HepG2 (cell line): ENCODE measurements around the gene HMBS. TPM values are rescaled to one million over a fixed set of nuclear protein-coding genes. Genes with fewer than 3 reads are reported as not detected.

Experiments
- ADNP ChIP-seq: sonication (generic); formaldehyde crosslinking; IDR thresholded peaks from 2 replicates; pipeline ENCODE4 v1.4.0; 2020; ENCODE audit warnings: missing genetic modification reagents
- CCAR2 ChIP-seq: fragments of 200-400 bp; formaldehyde crosslinking; optimal IDR thresholded peaks from 2 replicates; pipeline ENCODE3; 2018; ENCODE audit warnings: low read depth, mild to moderate bottlenecking, low read length, moderate library complexity
- FOSL2 ChIP-seq: sonication (generic); formaldehyde crosslinking; IDR thresholded peaks from 2 replicates; pipeline ENCODE4 v1.4.0; 2020; ENCODE audit warnings: missing genetic modification reagents
- FOXA1 ChIP-seq, 2 experiments: fragments of 450-650 bp in 1 of 2; sonication (generic) in 1 of 2; formaldehyde crosslinking in 1 of 2; IDR thresholded peaks; 2 replicates each; pipeline versions ENCODE4 v1.4.0 to v1.6.1; 2016 to 2020; ENCODE audit warnings: missing genetic modification reagents in 1 of 2
- FOXP1 ChIP-seq, 2 experiments: fragments of 450-650 bp in 1 of 2; IDR thresholded peaks; 2 replicates each; pipeline ENCODE4 v1.6.1; 2017 to 2018; ENCODE audit warnings: antibody characterized with exemption in 1 of 2
- GTF3A ChIP-seq: sonication (generic); formaldehyde crosslinking; conservative IDR thresholded peaks from 2 replicates; pipeline ENCODE4 v1.4.0; 2020; ENCODE audit warnings: mild to moderate bottlenecking, missing genetic modification reagents
- ISL2 ChIP-seq: sonication (generic); formaldehyde crosslinking; IDR thresholded peaks from 2 replicates; pipeline ENCODE4 v1.5.0; 2020; ENCODE audit warnings: missing genetic modification reagents
- KLF12 ChIP-seq: sonication (generic); formaldehyde crosslinking; IDR thresholded peaks from 2 replicates; pipeline ENCODE4 v1.4.0; 2020; ENCODE audit warnings: missing genetic modification reagents, borderline replicate concordance
- MBD4 ChIP-seq: IDR thresholded peaks from 2 replicates; pipeline ENCODE4 v1.6.1; 2012; ENCODE audit warnings: low read length, inconsistent platforms, borderline replicate concordance
- RARA ChIP-seq: IDR thresholded peaks from 2 replicates; pipeline ENCODE4 v1.6.1; 2016; ENCODE audit warnings: missing genetic modification reagents, missing compliant biosample characterization
- TBL1XR1 ChIP-seq: fragments of 150-350 bp; IDR thresholded peaks from 2 replicates; pipeline ENCODE4 v1.6.1; 2014; ENCODE audit warnings: borderline replicate concordance, low read length; ENCODE audit not compliant: partially characterized antibody
- ZBTB7A ChIP-seq: sonication (generic); formaldehyde crosslinking; IDR thresholded peaks from 2 replicates; pipeline ENCODE4 v1.8.0; 2022; ENCODE audit warnings: mild to moderate bottlenecking, missing genetic modification reagents
- ZNF280D ChIP-seq: sonication (generic); formaldehyde crosslinking; IDR thresholded peaks from 2 replicates; pipeline ENCODE4 v1.5.1; 2020; ENCODE audit warnings: mild to moderate bottlenecking, missing genetic modification reagents
- ZNF350 ChIP-seq: sonication (generic); formaldehyde crosslinking; IDR thresholded peaks from 2 replicates; pipeline ENCODE4 v1.4.0; 2020; ENCODE audit warnings: mild to moderate bottlenecking, low read depth, missing genetic modification reagents, borderline replicate concordance
- ZNF432 ChIP-seq: sonication (generic); formaldehyde crosslinking; IDR thresholded peaks from 2 replicates; pipeline ENCODE4 v1.5.0; 2020; ENCODE audit warnings: missing genetic modification reagents, mild to moderate bottlenecking, borderline replicate concordance
- polyA plus RNA-seq, 8 experiments: library from polyadenylated mRNA; depleted of rRNA in 3 of 8; stranded (reverse) in 7 of 8; unstranded in 1 of 8; fragments of >200 nt; fragmentation: Illumina TruSeq in 4 of 8; extraction: Trizol in 4 of 8; gene quantifications; 2 replicates each; pipeline versions ENCODE4 v1.2.1 to v1.2.3, GENCODE V29; 2011 to 2016; ENCODE audit warnings: low read depth in 4 of 8, missing spikeins in 1 of 8, mixed read lengths in 1 of 8; ENCODE audit not compliant: insufficient read depth in 1 of 8
- total RNA-seq, 5 experiments: library from RNA; depleted of rRNA; stranded (reverse); fragments of >200 nt; fragmentation: Illumina TruSeq; extraction: Trizol; gene quantifications; 2 replicates each; pipeline ENCODE4 v1.2.3, GENCODE V29; 2016; ENCODE audit warnings: low read depth in 1 of 5
- TF ChIP-seq, protein P1 (sequence below): sonication (generic); formaldehyde crosslinking; IDR thresholded peaks from 2 replicates; pipeline ENCODE4 v1.4.0; 2020; ENCODE audit warnings: missing genetic modification reagents
- TF ChIP-seq, protein P2 (sequence below): IDR thresholded peaks from 2 replicates; pipeline ENCODE4 v1.6.1; 2016; ENCODE audit warnings: missing biosample characterization, missing genetic modification reagents, low read depth
- TF ChIP-seq, protein P3 (sequence below): sonication (generic); formaldehyde crosslinking; IDR thresholded peaks from 2 replicates; pipeline ENCODE4 v1.9.0; 2022; ENCODE audit warnings: missing genetic modification reagents, mild to moderate bottlenecking, borderline replicate concordance
- TF ChIP-seq, protein P4 (sequence below): sonication (generic); formaldehyde crosslinking; IDR thresholded peaks from 2 replicates; pipeline ENCODE4 v1.4.0; 2020; ENCODE audit warnings: mild to moderate bottlenecking, missing genetic modification reagents

The HMBS gene
- total and polyA plus RNA-seq, 2 of the 13 experiments (the other 11 are each of a cell fraction or from before 2014, with no cell fraction given) = 9.4 to 46.9 TPM

GRCh38 chr11:119108857-119109221 is 24.2 kb downstream of the HMBS start (continued):
- TF ChIP-seq TBL1XR1 (no peak), RARA (peak; percentile 43), FOXA1 (IDR thresholded peaks at IDR 0.05) (peak; percentile 58), FOXA1 (CRISPR knock-in tag; IDR thresholded peaks at IDR 0.05) (peak; percentile 86), KLF12 (CRISPR knock-in tag) (no peak), ZBTB7A (no peak), ZNF280D (CRISPR knock-in tag) (no peak), GTF3A (no peak), ISL2 (CRISPR knock-in tag) (no peak), ZNF432 (CRISPR knock-in tag) (no peak), ZNF350 (CRISPR knock-in tag) (0 out of 2 replicates have a peak, but pooled peaks have one; percentile 38), FOXP1 (IDR thresholded peaks at IDR 0.05) (no peak), FOXP1 (CRISPR knock-in tag; IDR thresholded peaks at IDR 0.05) (0 out of 2 replicates have a peak, but pooled peaks have one; percentile 8), FOSL2 (CRISPR knock-in tag) (peak; percentile 76), ADNP (CRISPR knock-in tag) (no peak), CCAR2 (no peak), MBD4 (no peak)
- TF ChIP-seq, protein P1, sequence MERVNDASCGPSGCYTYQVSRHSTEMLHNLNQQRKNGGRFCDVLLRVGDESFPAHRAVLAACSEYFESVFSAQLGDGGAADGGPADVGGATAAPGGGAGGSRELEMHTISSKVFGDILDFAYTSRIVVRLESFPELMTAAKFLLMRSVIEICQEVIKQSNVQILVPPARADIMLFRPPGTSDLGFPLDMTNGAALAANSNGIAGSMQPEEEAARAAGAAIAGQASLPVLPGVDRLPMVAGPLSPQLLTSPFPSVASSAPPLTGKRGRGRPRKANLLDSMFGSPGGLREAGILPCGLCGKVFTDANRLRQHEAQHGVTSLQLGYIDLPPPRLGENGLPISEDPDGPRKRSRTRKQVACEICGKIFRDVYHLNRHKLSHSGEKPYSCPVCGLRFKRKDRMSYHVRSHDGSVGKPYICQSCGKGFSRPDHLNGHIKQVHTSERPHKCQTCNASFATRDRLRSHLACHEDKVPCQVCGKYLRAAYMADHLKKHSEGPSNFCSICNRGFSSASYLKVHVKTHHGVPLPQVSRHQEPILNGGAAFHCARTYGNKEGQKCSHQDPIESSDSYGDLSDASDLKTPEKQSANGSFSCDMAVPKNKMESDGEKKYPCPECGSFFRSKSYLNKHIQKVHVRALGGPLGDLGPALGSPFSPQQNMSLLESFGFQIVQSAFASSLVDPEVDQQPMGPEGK = no peak; the same call in none of the 2 replicates
- TF ChIP-seq, protein P2, sequence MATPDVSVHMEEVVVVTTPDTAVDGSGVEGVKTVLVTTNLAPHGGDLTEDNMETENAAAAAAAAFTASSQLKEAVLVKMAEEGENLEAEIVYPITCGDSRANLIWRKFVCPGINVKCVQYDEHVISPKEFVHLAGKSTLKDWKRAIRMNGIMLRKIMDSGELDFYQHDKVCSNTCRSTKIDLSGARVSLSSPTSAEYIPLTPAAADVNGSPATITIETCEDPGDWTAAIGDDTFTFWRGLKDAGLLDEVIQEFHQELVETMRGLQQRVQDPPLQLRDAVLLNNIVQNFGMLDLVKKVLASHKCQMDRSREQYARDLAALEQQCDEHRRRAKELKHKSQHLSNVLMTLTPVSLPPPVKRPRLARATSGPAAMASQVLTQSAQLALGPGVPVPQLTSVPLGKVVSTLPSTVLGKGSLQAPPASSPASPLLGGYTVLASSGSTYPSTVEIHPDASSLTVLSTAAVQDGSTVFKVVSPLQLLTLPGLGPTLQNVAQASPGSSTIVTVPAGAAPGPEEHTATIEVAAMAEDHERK (CRISPR knock-in tag) = no peak
- TF ChIP-seq, protein P3, sequence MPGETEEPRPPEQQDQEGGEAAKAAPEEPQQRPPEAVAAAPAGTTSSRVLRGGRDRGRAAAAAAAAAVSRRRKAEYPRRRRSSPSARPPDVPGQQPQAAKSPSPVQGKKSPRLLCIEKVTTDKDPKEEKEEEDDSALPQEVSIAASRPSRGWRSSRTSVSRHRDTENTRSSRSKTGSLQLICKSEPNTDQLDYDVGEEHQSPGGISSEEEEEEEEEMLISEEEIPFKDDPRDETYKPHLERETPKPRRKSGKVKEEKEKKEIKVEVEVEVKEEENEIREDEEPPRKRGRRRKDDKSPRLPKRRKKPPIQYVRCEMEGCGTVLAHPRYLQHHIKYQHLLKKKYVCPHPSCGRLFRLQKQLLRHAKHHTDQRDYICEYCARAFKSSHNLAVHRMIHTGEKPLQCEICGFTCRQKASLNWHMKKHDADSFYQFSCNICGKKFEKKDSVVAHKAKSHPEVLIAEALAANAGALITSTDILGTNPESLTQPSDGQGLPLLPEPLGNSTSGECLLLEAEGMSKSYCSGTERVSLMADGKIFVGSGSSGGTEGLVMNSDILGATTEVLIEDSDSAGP = peak; percentile 64; the same call in 1 of the 2 replicates
- TF ChIP-seq, protein P4, sequence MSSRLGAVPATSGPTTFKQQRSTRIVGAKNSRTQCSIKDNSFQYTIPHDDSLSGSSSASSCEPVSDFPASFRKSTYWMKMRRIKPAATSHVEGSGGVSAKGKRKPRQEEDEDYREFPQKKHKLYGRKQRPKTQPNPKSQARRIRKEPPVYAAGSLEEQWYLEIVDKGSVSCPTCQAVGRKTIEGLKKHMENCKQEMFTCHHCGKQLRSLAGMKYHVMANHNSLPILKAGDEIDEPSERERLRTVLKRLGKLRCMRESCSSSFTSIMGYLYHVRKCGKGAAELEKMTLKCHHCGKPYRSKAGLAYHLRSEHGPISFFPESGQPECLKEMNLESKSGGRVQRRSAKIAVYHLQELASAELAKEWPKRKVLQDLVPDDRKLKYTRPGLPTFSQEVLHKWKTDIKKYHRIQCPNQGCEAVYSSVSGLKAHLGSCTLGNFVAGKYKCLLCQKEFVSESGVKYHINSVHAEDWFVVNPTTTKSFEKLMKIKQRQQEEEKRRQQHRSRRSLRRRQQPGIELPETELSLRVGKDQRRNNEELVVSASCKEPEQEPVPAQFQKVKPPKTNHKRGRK (CRISPR knock-in tag) = no peak
